ENCODE data around the gene PRRG4. TPM values are rescaled to one million over a fixed set of nuclear protein-coding genes. Genes with fewer than 3 reads are reported as not detected.

Gene PRRG4
- total RNA-seq, 3 donors from 2014 or later = 2.2 to 25.5 (median 9.5) TPM

DNA sequence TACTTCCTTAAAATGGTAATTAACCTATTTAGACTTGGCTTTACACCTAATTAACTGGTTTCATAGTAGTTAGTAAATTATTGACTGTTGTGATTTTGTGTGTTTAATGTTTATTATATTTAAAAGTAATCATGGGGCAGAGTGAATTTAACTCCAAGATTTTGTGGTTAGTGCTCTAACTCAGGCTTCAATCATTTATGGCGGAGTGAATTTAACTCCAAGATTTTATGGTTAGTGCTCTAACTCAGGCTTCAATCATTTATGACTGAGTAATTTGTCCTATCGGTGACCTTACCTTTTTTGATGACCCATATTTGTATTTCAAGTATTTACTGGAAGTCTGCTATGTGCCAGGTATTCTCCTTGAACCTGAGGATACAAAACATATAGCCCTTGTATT is 7.2 kb downstream of the PRRG4 start:
- H3K4me3 ChIP-seq = no peak overlapping the region
- no peaks in the 10 kb centered on the region for H3K4me1 ChIP-seq
- TF ChIP-seq POLR2A (IDR thresholded peaks at IDR 0.05) (no peak), POLR2AphosphoS5 (IDR thresholded peaks at IDR 0.05) (no peak)
- TF ChIP-seq, protein P1, sequence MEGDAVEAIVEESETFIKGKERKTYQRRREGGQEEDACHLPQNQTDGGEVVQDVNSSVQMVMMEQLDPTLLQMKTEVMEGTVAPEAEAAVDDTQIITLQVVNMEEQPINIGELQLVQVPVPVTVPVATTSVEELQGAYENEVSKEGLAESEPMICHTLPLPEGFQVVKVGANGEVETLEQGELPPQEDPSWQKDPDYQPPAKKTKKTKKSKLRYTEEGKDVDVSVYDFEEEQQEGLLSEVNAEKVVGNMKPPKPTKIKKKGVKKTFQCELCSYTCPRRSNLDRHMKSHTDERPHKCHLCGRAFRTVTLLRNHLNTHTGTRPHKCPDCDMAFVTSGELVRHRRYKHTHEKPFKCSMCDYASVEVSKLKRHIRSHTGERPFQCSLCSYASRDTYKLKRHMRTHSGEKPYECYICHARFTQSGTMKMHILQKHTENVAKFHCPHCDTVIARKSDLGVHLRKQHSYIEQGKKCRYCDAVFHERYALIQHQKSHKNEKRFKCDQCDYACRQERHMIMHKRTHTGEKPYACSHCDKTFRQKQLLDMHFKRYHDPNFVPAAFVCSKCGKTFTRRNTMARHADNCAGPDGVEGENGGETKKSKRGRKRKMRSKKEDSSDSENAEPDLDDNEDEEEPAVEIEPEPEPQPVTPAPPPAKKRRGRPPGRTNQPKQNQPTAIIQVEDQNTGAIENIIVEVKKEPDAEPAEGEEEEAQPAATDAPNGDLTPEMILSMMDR (IDR thresholded peaks at IDR 0.05) = no peak
- no peaks in the 10 kb centered on the region for H3K27me3 ChIP-seq
- no peaks in the 10 kb centered on the region for H3K36me3 ChIP-seq
- intact Hi-C loops (cut with DNase I; ENCODE audit: low total_unique reads) = no loop called here
- H3K9me3 ChIP-seq = no peaks in the 10 kb centered on the region
- H3K27ac ChIP-seq = no peak overlapping the region
- DNase-seq (ENCODE audit: low spot score in 2 of 2) = no peak

DNA sequence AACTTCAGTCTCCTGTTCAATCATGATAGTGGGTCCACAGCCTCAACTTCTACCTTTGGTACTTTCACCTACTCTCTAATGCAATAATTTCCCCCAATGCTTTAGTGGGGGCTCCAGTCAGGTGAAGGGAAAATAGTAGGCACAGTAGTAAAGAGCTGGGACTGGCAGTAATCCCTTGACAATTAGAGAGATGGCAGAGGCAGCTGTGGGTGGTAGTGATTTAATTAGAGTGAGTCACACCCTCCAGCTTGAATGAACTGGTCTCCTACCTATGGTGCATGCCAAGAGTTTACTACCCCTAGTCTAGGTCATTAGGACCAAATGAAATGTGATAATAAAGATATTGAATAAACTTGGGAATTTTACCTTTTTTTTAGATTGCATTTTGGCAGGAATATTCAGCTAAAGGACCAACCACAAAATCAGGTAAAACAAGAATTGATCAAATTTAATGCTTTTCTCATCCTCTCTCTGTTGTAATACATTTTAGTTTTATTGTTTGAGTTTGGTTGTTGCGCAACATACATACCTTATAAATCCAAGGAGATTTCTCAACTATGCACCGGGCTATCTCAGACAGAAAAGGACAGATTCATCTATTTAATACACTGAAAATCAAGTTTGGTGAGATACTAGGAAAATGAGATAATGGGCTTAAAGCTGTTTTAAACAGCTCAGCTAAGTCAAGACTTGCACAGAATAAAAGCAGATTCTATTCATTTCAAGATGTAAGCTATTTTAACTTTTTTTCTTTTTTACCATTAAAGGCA is 9.0 kb downstream of the PRRG4 start:
- intact Hi-C loops (cut with DNase I; ENCODE audit: low total_unique reads) = no loop called here
- Histone ChIP-seq H3K9me3 (no peaks in the 10 kb centered on the region), H3K36me3 (no peaks in the 10 kb centered on the region), H3K4me1 (no peaks in the 10 kb centered on the region), H3K27me3 (no peaks in the 10 kb centered on the region), H3K27ac (no peak overlapping the region), H3K4me3 (no peak overlapping the region)
- DNase-seq (ENCODE audit: low spot score in 2 of 2) = no peak
- TF ChIP-seq POLR2A (IDR thresholded peaks at IDR 0.05) (no peak), POLR2AphosphoS5 (IDR thresholded peaks at IDR 0.05) (no peak)
- TF ChIP-seq, protein P1 (IDR thresholded peaks at IDR 0.05) = no peak

DNA sequence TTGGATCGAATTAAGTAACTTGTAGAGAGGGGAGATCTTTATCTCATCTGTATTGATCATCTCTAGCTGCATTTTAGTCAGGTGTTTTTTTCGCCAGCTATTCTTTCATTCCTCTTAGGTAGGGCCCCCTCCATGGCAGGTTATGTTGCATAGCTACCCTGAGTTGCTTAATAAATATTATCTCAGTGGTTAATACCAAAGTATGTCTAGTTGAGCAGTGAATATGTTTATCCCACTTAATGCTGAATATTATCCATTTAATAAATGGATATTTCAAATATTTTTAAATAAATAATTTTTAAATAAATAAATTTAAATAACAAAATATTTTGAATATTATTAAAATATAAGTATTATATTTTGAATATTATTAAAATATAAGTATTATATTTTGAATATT is 9.6 kb downstream of the PRRG4 start:
- no peak overlapping the region for H3K4me3 ChIP-seq
- no peaks in the 10 kb centered on the region for H3K27me3 ChIP-seq
- TF ChIP-seq, protein P1 (IDR thresholded peaks at IDR 0.05) = no peak
- no peak for TF ChIP-seq POLR2AphosphoS5 (IDR thresholded peaks at IDR 0.05)
- no peaks in the 10 kb centered on the region for H3K9me3 ChIP-seq
- H3K4me1 ChIP-seq = no peaks in the 10 kb centered on the region
- no peaks in the 10 kb centered on the region for H3K36me3 ChIP-seq
- intact Hi-C loops (cut with DNase I; ENCODE audit: low total_unique reads) = no loop called here
- H3K27ac ChIP-seq = no peak overlapping the region
- DNase-seq (ENCODE audit: low spot score in 2 of 2) = no peak

DNA sequence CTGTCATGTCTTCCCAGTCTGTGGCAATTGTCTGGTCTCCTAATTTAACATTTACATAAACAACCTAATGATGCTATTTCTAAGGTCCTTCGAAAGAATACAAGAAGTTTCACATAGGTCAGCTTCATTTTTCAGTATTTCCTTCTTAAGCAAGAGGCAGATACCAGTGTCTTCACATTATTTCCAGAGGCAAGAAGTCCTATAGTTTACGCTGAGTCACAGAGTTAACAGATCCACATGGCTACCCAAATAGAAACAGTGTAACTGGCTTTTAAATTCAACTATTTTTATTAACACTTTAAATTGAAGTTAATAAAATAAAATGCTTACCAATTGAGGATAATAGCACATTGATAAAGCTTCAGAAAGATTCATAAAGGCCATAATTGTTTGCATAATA is 10.9 kb downstream of the PRRG4 start:
- no peak for DNase-seq (ENCODE audit: low spot score in 2 of 2)
- TF ChIP-seq POLR2A (IDR thresholded peaks at IDR 0.05) (no peak), POLR2AphosphoS5 (IDR thresholded peaks at IDR 0.05) (no peak)
- TF ChIP-seq, protein P1 (IDR thresholded peaks at IDR 0.05) = no peak
- Histone ChIP-seq H3K36me3 (no peaks in the 10 kb centered on the region), H3K27ac (no peak overlapping the region), H3K4me1 (no peaks in the 10 kb centered on the region), H3K4me3 (no peak overlapping the region), H3K9me3 (no peaks in the 10 kb centered on the region), H3K27me3 (no peaks in the 10 kb centered on the region)
- intact Hi-C loops (cut with DNase I; ENCODE audit: low total_unique reads) = no loop called here

DNA sequence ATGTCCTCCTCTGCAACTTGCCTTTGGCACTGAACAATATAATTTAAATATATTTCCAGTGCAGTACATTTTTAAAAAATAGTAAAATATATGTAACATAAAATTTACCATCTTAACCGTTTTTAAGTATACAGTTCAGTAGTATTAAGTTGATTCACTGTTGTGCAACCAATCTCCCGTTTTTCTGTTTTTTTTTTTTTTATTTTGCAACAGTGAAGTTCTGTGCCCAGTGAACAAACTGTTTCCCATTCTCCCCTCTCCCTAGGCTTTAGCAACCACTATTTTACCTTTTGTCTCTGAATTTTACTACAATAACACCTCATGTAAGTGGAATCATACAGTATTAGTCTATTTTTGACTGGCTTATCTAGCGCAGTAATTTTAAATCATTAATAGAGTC is 13.8 kb downstream of the PRRG4 start:
- Histone ChIP-seq H3K4me3 (no peak overlapping the region), H3K27me3 (no peaks in the 10 kb centered on the region), H3K36me3 (no peaks in the 10 kb centered on the region), H3K4me1 (no peaks in the 10 kb centered on the region), H3K9me3 (no peaks in the 10 kb centered on the region), H3K27ac (no peak overlapping the region)
- intact Hi-C loops (cut with DNase I; ENCODE audit: low total_unique reads) = no loop called here
- DNase-seq (ENCODE audit: low spot score in 2 of 2) = no peak
- TF ChIP-seq POLR2AphosphoS5 (IDR thresholded peaks at IDR 0.05) = no peak
- TF ChIP-seq POLR2A (IDR thresholded peaks at IDR 0.05) = no peak
- TF ChIP-seq, protein P1 (IDR thresholded peaks at IDR 0.05) = no peak
